Activated T-cell treated with anti-CD3 and anti-CD28 coated beads for 1 hour (primary cell): ENCODE results near the gene FNDC8.
"Not testable (repeated sequence)": the region's sequence is repeated elsewhere in the genome, so short reads cannot be mapped to it uniquely, and the experiment has no call there.

Source experiments
- DNase-seq: peaks from one replicate; pipeline ENCODE4 v3.0.0-alpha.2; 2020; ENCODE audit warnings: low read depth

The FNDC8 gene

DNA sequence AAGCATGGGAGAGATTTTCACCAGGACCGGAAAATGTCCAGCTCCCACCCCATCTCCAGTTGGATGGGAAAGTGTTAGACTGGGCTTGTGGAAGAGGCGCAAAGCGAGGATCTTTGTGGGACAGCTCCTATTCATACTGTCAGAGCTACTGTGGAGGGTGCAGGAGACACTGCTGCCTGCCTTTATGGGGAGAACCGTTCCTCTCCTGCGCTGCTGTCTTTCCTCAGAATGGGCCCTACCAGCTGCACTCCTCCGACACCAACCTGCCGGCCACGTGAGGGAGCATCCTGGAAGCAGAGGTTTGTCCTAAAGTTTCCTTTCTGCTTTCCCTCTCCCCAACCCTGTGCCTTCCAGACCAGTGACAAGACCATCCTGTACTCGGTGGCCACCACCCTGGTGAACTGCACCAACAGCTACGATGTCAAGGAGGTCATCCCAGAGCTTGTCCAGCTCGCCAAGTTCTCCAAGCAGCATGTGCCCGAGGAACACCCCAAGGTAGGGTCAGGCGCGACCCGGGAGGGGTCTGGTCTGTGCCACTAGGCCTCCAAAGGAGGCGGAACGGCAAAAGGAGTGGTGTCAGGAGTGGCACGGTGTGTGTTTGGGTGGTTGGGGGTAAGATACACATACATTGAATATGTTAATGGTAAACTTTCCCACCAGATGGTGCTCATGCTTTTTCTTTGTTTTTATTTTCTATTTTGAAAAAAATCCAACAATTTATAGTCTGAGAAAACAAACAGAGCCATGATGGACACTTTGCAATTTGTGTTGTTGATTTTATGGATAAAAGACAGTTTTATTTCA, 49.8 kb downstream of the FNDC8 start:
- no peak for DNase-seq

DNA sequence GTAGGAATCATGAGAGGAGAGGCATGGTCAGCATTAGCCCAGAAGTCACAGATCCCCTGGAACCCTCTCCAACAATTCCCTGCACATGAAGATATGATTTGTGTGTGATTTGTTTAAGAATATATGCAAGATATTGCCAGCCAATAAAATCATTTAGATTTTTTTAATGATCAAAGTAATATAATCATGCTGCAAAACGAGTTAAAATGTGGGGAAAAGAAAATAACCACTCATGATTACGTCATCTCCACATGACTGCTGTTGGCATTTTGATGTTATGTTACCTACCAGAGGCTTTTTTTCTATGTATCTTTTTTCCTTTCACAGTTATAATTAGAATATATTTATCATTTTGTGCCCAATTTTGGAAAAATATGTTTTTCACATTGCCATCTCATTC, 50.4 kb downstream of the FNDC8 start:
- DNase-seq: no peak

DNA sequence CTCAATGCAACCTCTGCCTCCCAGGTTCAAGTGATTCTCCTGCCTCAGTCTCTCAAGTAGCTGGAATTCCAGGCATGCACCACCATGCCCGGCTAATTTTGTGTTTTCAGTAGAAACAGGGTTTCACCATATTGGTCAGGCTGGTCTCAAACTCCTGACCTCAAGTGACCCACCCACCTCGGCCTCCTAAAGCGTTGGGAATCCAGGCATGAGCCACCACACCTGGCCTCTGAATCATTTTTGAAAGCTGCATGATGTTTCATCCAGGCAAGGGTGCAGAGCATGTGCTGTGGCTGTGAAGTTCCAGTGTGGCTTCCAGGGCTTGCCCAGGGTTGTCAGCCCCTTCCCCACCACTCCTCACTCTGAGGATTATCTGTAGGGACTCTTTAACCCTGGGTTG, 50.9 kb downstream of the FNDC8 start:
- not testable (repeated sequence) for DNase-seq

DNA sequence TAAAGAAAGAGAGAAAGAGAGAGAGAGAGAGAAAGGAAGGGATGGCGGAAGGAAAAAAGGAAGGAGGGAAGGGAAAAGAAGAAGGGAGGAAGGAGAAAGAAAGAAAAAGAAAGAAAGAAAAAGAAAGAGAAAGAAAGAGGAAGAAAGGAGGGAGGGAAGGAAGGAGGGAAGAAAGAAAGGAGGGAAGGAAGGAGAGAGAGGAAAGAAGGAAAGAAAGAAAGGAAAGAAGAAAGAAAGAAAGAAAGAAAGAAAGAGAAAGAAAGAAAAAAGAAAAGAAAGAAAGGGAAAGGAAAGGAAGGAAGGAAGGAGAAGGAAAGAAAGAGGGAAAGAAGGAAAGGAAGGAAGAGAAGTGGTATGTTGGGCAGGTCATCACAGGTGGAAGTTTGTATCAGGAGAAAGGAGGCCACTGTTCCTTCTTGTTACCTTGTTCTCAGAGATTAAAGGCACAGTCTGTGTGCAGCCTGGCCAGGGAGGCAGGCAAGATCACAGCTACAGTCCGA, 53.5 kb downstream of the FNDC8 start:
- no peak for DNase-seq

DNA sequence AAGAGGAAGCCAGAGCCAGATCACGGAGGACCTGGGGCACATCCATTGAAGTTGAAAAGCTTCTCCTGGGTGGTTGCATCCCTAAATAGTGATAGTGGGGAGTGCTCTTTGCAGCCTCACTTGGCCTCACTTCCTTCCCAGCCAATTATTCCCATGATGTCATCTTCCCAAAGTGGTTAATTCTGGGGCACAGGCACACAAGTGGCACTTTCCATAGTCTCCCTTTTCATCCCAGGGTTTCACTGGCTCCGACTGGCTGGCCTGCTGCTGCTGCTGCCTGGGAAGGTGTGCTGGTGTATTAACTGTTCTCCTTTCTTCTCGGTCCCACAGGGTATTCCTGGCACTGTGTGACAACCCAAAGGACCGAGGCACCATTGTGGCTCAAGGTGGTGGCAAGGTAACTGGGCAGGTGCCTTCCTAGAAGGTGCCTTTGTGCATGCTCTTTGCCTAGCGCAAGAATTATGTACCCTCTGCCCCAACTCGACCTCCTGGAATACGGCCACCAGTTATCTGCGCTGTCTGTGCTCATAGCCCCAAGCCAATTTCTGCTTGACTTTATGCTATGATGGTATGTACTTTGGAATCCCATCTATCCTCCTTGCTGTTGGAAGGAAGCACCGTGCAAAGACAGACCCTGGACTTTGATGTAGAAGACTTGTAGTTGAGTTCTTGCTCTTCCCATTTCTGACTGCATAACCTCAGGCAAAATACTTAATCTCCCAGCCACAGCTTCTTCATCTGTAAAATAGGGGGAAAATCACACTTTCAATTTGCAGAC, 54.4 kb downstream of the FNDC8 start:
- DNase-seq: no peak

DNA sequence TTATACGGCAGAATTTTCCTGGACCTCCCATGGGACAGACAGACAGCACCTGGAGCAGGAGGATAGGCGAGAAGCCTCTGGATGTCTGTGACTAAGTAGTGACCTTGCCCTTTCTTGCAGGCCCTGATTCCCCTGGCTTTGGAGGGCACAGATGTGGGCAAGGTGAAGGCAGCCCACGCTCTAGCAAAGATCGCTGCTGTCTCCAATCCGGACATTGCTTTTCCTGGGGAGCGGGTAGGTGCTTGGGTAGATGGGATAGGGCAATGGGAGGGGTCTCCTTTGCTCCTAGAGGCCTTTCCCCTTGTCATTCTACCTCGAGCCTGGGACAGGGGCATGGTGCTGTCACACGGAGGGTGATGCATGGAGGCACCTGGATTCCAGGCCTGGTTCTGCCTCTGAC, 55.5 kb downstream of the FNDC8 start:
- no peak for DNase-seq

DNA sequence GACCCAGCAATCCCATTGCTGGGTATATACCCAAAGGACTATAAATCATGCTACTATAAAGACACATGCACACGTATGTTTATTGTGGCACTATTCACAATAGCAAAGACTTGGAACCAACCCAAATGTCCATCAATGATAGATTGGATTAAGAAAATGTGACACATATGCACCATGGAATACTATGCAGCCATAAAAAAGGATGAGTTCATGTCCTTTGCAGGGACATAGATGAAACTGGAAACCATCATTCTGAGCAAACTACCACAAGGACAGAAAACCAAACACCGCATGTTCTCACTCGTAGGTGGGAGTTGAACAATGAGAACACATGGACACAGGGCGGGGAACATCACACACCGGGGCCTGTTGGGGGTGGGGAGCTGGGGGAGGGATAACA, 58.0 kb downstream of the FNDC8 start:
- DNase-seq: not testable (repeated sequence)
